Activated CD4-positive, CD25-positive, alpha-beta regulatory T cell (primary cell): Measurements from ENCODE around the gene NLGN1.

ENCODE experiments used
- DNase-seq, 4 experiments: peaks; one replicate each; lab custom pipeline; 2025; lab: John Stamatoyannopoulos, UW

NLGN1 gene

DNA sequence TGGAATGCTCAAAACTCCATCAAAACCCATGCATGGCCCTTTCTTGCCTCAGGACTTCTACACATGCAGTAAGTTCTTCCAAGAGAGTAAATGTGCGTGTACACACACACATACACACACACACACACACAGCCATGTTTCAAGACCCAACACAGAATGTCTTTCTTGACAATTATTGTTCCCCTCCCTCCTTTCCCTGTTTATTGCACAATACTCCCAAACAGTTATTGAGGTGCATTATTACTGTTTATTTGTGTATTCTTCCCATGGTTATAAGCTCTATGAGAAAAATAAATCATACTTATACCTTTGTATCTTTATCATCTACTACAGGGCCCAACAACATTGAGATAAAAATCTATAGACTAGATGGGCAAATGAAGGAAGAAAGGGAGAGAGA is 937.8 kb downstream of the NLGN1 start:
- no peak for DNase-seq

DNA sequence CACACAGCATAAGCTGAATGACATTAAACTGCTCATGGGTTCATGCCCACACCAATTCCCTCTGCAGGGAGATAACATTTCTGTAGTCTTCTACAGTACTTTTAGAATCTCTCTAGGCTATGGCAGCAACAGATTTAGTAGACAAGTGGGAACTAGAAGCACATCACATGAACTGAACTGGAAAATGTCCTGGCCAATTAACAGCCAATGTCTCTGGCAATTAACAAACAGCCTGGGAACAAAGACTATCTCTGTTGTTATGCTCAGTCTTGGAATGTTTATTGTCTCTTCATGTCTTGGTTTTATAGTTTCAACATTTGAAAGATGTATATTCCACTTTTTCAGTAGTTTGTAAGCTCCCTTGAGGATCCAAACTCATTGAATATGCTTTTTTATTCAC is 938.4 kb downstream of the NLGN1 start:
- no peak for DNase-seq
